Left hindlimb (tissue), 1 donor: ENCODE measurements around the gene LHX4.
"Not testable (repeated sequence)": the region's sequence is repeated elsewhere in the genome, so short reads cannot be mapped to it uniquely, and the experiment has no call there.

Source experiments
- DNase-seq: peaks from one replicate; pipeline ENCODE4 v3.0.0-alpha.2; 2018

LHX4 gene

GRCh38 chr1:180198196-180198595 lies 31.9 kb upstream of the LHX4 start:
- no peak for DNase-seq

- DNase-seq: peak; percentile 17
These were observed 31.5 kb upstream of the LHX4 start for GRCh38 chr1:180198611-180199010.

GRCh38 chr1:180199018-180199417 lies 31.0 kb upstream of the LHX4 start:
- no peak for DNase-seq

- peak; percentile 8 for DNase-seq
These were observed 28.4 kb upstream of the LHX4 start for GRCh38 chr1:180201451-180202200.

GRCh38 chr1:180202588-180202987 lies 27.5 kb upstream of the LHX4 start:
- not testable (repeated sequence) for DNase-seq

GRCh38 chr1:180204231-180204630 lies 25.8 kb upstream of the LHX4 start:
- DNase-seq: no peak

GRCh38 chr1:180206581-180206980 lies 23.5 kb upstream of the LHX4 start:
- no peak for DNase-seq

- DNase-seq: no peak
These were observed 21.8 kb upstream of the LHX4 start for GRCh38 chr1:180208264-180208663.

- no peak for DNase-seq
These were observed 19.9 kb upstream of the LHX4 start for GRCh38 chr1:180210008-180210620.

- DNase-seq: no peak
These were observed 18.8 kb upstream of the LHX4 start for GRCh38 chr1:180211156-180211859.

- DNase-seq: no peak
These were observed 18.2 kb upstream of the LHX4 start for GRCh38 chr1:180211860-180212229.

GRCh38 chr1:180213401-180214170 lies 16.5 kb upstream of the LHX4 start:
- DNase-seq: no peak

- no peak for DNase-seq
These were observed 14.0 kb upstream of the LHX4 start for GRCh38 chr1:180215856-180216625.

- no peak for DNase-seq
These were observed 13.1 kb upstream of the LHX4 start for GRCh38 chr1:180217006-180217405.

GRCh38 chr1:180218806-180219765 lies 11.0 kb upstream of the LHX4 start:
- DNase-seq: no peak

GRCh38 chr1:180219776-180220175 lies 10.3 kb upstream of the LHX4 start:
- no peak for DNase-seq

GRCh38 chr1:180221462-180221861 lies 8.6 kb upstream of the LHX4 start:
- no peak for DNase-seq

GRCh38 chr1:180224902-180225301 lies 5.2 kb upstream of the LHX4 start:
- DNase-seq: no peak

- no peak for DNase-seq
These were observed 4.7 kb upstream of the LHX4 start for GRCh38 chr1:180225403-180225802.

- DNase-seq: no peak
These were observed 2.0 kb upstream of the LHX4 start for GRCh38 chr1:180227861-180228647.
